A673 (cell line): ENCODE results near the gene NSMCE4A.

Source experiments
- CTCF ChIP-seq: fragments of 300-800, 200-600 bp; sonication (generic); conservative IDR thresholded peaks from 2 replicates; pipeline ENCODE4 v1.5.1; 2017; ENCODE audit warnings: low read depth, mild to moderate bottlenecking, antibody characterized with exemption, low read length, moderate library complexity, mixed read lengths
- EZH2 ChIP-seq: fragments of 200-600 bp; sonication (generic); IDR thresholded peaks from 2 replicates; pipeline ENCODE4 v1.6.1; 2017; ENCODE audit warnings: borderline replicate concordance, low read depth, mild to moderate bottlenecking, mixed read lengths, antibody characterized with exemption, low read length; ENCODE audit not compliant: poor library complexity, severe bottlenecking

- TF ChIP-seq EZH2 (no peak), CTCF (no peak)
Measured at GRCh38 chr10:122021379-122021778, 46.4 kb upstream of the NSMCE4A start.
